ENCODE measurements around the gene NME3.
"Not testable (repeated sequence)": the region's sequence is repeated elsewhere in the genome, so short reads cannot be mapped to it uniquely, and the experiment has no call there.

The NME3 gene

DNA sequence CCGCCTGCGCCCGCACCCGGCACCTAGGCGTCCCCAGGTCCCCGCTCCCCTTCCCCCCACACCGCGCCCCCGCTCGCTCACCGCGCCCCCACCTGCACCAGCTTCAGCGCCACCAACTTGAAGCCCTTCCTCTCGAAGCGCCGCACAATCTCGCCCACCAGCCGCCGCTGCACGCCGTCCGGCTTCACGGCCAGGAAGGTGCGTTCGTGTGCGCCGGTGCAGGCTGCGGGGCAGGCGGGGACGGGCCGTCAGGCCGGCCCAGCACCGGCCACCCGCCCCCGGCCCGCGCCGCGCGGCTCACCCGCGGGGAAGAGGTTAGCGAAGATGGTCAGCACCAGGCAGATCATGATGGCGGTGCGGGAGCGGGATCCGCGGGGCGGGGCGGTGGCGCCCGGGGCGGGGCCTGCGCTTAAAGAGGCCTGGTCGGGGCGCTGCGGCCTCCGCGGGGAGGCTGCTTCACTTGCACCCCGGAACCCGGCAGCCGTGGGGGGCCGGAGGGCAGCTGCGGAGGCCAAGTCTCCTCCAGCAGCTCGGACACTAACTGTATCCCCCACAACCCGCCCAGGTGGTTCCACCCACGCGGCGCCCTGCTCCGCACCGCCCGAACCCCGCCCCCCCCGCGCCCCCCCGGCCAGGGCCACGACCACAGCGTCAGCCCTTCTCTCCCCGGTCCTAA, at the start of gene NME3:
NME3 (minus strand) TSS at position 356 of the 676 bp plus-strand sequence; CDS start at position 347, 9 bp downstream.
- peak; percentile 70 for DNase-seq

DNA sequence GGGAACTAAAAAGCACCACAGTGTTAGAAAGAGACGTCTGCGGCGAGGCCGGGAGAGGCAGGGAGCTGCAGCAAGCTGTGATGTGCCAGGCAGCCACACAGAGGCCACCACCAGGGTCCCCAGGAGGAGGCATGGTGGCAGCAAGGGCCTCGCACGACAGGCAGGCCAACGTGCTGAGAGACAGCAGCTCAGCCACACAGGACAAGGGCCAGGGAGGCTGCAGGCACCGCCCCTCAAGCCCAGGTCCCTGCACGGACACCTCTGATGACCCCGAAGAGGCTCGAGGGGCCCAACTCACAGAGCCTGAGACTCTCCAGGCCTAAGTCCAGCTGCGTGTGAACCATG, 49.6 kb upstream of the NME3 start:
- no peak for DNase-seq

- no peak for DNase-seq
These were observed 49.0 kb upstream of the NME3 start for GRCh38 chr16:1820096-1820945.

- DNase-seq = no peak
These were observed 48.3 kb upstream of the NME3 start for GRCh38 chr16:1819611-1820010.

DNA sequence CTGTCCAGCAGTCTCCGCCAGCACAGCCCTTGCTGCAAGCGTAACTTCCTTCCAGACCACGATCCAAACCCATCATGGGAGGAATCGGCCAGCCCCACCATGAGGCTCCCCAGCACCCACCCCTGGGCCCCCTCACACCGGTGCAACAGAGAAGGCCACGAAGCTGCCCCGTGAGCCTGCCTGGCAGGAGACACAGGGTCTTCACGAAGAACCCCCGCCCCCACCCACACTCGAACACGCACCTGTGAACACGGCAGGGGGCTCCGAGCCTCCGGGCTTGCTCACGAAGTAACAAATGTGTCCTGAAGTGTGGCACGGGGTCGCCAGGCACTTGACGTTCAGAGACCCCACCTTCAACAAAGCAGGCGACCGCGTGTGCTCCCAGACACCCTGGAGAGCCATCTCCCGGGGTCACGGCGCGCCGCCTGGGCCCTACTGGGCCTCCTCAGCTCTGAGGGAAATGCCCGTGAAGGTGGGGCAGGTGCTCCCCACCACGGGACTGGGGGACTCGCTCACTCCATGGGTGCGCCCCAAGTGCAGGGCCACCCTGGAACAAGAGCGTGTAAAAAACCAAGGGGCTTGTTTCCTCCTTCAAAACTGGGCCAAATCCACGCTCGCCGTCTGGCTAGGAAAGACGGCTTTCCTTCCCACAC, 47.7 kb upstream of the NME3 start:
- DNase-seq = no peak

- no peak for DNase-seq
These were observed 47.0 kb upstream of the NME3 start for GRCh38 chr16:1818204-1818872.

DNA sequence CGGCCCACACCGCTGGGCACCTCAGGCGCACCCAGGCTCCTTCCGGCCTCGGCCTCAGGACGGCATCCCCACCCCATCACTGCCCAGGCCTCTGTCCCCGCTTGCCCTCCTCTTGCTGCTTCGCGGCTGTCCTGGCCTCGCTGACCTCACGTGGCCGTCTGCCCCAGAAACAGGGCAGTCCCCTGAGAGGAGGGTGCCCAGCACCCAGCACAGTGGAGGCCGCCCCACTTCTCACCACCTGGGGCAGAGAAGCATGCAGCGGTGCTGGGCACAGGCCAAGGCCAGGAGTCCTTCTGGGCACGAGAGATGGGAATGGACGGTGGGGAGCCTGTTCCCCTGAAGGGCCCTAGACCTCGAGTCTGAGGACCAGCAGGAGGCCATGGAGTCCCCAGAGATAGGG, 46.4 kb upstream of the NME3 start:
- DNase-seq = no peak

GRCh38 chr16:1817276-1817589, 45.9 kb upstream of the NME3 start:
- DNase-seq = no peak

DNA sequence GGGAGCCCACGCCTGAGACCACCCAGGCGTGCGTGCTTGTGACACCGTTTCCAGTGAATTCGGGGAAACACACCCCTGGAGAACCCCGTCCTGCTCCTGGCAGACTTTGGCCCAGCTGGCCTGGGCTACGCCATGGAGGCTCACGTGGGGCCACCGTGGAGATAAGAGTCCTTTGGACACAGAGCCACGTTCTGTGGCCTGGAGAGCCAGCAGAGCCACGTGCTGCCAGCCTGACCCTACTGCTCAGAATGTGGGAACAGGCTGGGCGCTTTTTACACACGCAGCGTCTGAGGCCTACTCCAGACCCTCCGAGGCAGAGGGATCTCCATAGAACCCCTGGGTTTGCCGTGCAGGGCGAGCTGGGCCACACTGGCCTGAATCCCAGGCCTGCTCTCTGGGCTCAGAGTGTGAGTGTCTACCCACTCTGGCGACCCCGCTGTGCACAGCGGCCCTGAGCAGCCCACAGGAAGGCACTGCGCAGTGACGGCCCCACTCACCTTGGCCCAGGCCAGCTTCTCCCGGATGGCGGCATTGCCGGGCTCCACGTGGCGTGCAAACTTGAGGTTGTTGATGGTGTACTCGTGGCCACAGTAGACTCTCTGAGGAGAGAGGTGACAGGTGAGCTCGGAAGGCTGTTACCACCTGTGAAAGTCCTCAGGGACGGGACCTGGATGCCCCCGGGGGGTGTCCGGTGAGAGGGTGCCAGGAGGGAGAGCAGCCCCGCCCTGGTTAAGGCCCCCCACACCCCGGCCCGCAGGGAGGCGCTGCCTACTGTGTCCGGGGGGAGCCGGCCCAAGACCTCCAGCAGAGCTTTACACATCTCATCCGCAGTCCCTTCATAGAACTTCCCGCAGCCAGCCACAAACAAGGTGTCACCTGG, 45.3 kb upstream of the NME3 start:
- no peak for DNase-seq

DNA sequence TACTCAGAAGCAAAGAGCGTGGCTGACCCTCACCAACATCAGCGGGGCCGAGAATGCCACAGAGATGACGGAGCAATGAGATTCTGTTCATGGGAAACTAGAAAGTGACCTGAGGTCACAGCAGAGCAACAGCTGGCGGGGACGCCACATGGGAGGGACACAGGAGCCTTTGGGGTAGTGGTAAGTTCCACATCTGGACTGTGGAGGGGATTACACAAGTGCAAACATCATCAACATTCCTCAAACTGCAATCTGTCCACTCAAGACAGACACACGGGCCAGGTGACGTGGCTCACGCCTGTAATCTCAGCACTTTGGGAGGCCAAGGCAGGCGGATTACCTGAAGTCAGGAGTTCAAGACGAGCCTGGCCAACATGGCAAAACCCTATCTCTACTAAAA, 44.1 kb upstream of the NME3 start:
- no peak for DNase-seq

DNA sequence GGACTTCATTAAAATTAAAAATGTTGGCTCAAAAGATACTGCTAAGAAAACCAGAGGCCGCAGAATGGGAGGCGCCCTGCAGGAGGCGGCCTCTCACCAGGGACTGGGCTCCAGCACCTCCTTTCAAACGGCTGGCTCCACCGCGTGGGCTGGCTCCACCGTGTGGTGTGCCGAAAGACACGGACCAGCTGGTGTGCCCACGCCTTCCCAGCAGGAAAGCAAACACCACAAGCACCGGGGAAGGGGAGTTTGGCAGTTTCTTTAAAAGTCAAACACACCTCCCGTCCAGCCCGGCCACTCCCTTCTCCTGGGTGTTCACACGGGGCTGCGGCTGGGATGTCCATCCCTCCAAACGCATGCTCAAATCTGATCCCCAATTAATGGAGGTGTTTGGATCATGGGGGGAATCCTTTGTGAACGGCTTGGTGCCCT, 41.4 kb upstream of the NME3 start:
- peak; percentile 38 for DNase-seq

DNA sequence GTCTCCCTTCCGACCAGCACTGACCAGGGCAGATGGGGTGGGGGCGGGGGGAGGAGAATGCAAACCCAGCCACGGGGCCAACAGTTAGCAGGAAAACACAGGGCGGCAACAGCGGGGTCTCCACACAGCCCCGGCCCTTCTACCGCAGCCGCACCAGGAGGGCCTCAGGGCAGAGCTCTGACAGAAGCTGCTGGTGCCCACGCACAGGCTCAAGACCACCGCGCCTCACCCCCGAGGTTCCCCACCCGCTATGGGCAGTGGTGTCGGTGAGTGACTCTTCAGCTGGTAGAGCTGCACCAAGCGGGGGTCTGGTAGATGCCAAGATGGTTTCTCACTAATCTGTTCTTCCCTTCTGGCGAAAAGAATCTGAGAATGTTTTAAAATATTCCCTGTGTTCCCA, 39.2 kb upstream of the NME3 start:
- DNase-seq = no peak

DNA sequence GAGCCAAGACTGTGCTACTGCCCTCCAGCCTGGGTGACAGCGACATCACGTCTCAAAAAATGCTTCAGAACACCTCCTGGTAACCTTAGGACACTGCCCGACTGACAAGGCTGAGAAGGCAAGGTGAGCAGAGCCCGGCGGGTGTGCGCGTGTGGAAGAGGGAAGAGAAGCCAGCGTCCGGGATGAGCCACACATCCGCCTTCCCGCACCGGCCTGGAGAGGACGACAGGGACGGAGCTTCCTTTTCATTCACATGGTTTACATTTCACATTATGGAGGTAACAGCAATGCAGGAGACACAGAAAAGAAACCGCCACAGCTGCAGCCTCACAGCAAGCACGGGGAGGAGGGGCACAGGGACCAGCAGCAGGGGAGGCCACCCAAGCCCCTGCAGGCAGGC, 38.8 kb upstream of the NME3 start:
- no peak for DNase-seq

DNA sequence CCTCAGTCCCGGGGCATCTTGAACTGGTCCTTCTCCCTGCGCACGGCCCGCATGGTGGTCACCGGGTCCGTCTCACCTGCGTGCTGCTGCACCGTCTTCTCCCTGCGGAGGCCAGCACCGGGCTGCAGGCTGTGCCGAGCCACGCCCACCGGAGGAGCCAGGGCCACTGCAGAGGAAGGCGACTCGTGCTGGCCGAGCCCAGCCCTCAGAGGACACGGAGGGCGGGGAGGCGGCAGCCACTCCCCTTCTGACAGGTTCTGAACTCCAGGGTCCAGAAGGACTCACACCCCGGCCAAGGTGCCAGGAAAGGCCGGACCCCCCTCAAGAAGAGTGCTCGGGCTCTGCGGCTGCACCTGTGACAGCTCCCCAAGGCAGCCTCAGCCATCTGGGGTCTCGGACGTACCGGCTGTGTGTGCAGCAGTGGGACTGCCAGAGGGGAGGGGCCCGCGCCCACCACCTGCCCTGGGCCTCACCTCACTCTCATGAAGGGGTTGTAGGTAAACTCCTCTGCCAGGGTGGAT, 38.0 kb upstream of the NME3 start:
- no peak for DNase-seq

- DNase-seq = no peak
These were observed 37.3 kb upstream of the NME3 start for GRCh38 chr16:1808691-1809090.

DNA sequence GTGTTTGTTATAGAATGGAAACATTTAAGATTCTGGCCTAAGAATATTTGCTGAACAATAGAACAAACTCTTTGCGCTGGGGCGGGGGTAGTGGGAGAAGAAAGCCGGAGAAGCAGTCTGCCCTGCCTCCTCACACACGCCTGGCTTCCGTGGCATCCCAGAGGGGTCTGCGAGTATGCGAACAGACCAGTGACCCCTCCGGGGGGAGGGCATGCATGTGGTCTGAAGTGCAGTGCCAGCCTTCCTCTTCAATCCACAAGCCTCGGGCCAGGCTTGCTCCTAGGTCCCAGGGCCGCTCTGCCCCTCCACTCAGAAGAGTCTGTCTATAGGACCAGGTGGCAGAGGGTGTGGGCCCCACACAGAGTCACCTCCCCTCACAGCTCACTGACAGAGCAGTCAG, 36.3 kb upstream of the NME3 start:
- DNase-seq = no peak

- DNase-seq = peak; percentile 8
These were observed 29.4 kb upstream of the NME3 start for GRCh38 chr16:1800701-1801100.

- DNase-seq = not testable (repeated sequence)
These were observed 27.9 kb upstream of the NME3 start for GRCh38 chr16:1799263-1799662.

- no peak for DNase-seq
These were observed 23.7 kb upstream of the NME3 start for GRCh38 chr16:1794908-1795666.

DNA sequence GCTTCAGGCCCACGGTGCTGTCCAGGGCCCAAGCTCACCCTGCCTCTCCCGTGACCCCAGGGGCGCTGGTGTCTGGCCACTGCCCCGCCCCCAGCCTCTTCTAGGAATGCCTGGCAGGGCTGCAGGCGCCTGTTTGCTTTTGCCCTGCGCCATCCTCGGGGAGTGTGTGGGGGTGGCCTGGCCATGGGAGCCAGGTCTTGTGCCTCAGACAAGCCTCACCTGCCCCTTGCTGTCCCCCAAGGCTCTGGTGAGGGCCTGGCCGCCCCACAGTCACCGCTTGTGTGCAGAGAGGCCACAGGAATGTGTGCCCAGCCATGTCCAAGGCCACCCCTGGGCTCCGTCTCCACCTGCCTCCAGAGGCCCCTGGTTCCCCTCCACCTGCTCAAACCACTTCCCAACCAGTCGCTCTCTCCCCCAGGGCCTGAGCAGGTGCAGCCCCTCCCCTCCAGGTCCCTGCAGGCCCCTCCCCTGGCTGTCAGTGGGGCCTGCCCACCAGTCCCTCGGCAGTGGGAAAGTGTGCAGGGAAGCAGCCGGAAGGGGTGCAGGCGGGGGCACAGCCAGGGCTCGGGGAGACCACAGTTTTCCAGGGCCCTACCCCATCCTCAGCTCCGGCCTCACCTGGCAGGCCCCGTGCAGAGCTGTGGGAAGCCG, 23.0 kb upstream of the NME3 start:
- DNase-seq = no peak

Measured in EL (cell line).